ENCODE measurements around the gene SETBP1. TPM values are rescaled to one million over a fixed set of nuclear protein-coding genes. Genes with fewer than 3 reads are reported as not detected.

Gene SETBP1
- total and polyA plus RNA-seq, 2 of the 13 experiments (the other 11 are each of a cell fraction or from before 2014, with no cell fraction given): 0.18 to 0.65 TPM

- TF ChIP-seq HMGXB3 (CRISPR knock-in tag; IDR thresholded peaks at IDR 0.05; ENCODE audit: borderline replicate concordance): no peak
Observed at GRCh38 chr18:44697315-44697714, 16.6 kb downstream of the SETBP1 start (continued).

DNA sequence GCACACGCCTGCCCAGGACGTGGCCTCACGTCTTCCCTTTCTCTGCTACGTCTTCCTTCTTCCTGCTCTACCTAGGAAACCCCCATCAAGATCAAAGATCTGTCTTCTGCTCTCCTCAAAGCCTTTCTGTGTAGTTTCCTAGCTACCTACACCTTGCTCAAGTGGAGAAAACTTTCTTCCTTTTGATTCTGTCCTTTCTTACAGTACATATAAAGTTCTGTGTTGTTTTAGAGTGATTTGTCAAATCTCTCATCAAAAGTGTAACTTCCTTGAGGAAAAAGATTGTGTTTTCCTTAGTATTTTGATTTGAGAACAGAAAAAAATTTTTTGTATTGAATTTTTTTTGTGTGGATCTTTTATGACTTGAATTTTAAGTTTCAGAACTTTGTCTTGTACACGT lies 17.8 kb downstream of the SETBP1 start:
- Histone ChIP-seq H3K36me3 (replicated peaks in 1 of 2; ENCODE audit: control insufficient read depth in 1 of 2, insufficient read depth in 2 of 2, low read length in 2 of 2) (no peaks in the 10 kb centered on the region), H3K27me3 (ENCODE audit: control insufficient read depth in 1 of 2, insufficient read depth in 2 of 2, low read length in 2 of 2) (0 out of 5 replicates have a peak, but pooled peaks cover 0 to 2% of the 10 kb centered on the region in 2 experiments), H3K9ac (ENCODE audit: insufficient read depth, low read depth, low read length) (no peak overlapping the region), H4K20me1 (ENCODE audit: insufficient read depth, low read length) (no peaks in the 10 kb centered on the region), H3K4me2 (ENCODE audit: low read depth, low read length) (no peak overlapping the region), H3K4me1 (ENCODE audit: insufficient read depth, low read length) (peaks cover 9% of the 10 kb centered on the region; the same call in 1 of the 2 replicates), H3K9me3 (ENCODE audit: low read length) (no peaks in the 10 kb centered on the region), H3K79me2 (ENCODE audit: insufficient read depth, low read length) (no peaks in the 10 kb centered on the region), H3K27ac (ENCODE audit: extremely low read length, insufficient read depth, low read length) (no peak overlapping the region), H3K4me3 (replicated peaks in 1 of 3; ENCODE audit: insufficient read depth in 1 of 3, low read depth in 2 of 3, low read length in 3 of 3) (no peak overlapping the region), H2AFZ (ENCODE audit: low read length) (no peak overlapping the region)
- intact Hi-C loops (cut with micrococcal nuclease; ENCODE audit: unreplicated experiment): loop anchor here (10.0 kb wide), 1 partner anchor 56 kb away; no protein-coding TSS in a partner anchor
- POLR2A ChIA-PET: no interaction called here
- WGBS (ENCODE audit: low lambda C conversion rate): 46% methylated on average over 5 of the region's 5 CpGs
- no TSS peak for BruUV-seq (replicated peaks)
- FAIRE-seq (no peak), ATAC-seq (no peak), DNase-seq (ENCODE audit: low spot score) (no peak)
- CTCF ChIA-PET (ENCODE audit: low intra/inter-chr PET ratio, low total read pairs): no interaction called here
- in situ Hi-C loops (cut with HindIII; ENCODE audit: extremely low pct_ligation_motif_present, low pct_unique_long_range_greater_than_20kb): loop anchor here (25.0 kb wide), 2 partner anchors 89 to 514 kb away; no protein-coding TSS in a partner anchor
- TF ChIP-seq ZMAT3 (CRISPR knock-in tag; conservative IDR thresholded peaks at IDR 0.05): no peak
- no peak for TF ChIP-seq ZNF326 (CRISPR knock-in tag; IDR thresholded peaks at IDR 0.05; ENCODE audit: borderline replicate concordance)
- TF ChIP-seq ZNF484 (CRISPR knock-in tag; IDR thresholded peaks at IDR 0.05; ENCODE audit: borderline replicate concordance, low read depth): no peak
- no peak for TF ChIP-seq ZBTB2 (CRISPR knock-in tag; IDR thresholded peaks at IDR 0.05; ENCODE audit: low read depth)
- no peak for TF ChIP-seq ZFP37 (CRISPR knock-in tag; IDR thresholded peaks at IDR 0.05; ENCODE audit: borderline replicate concordance)
- no peak for TF ChIP-seq TMF1 (CRISPR knock-in tag; IDR thresholded peaks at IDR 0.05; ENCODE audit: low read depth)
- TF ChIP-seq, protein P1, sequence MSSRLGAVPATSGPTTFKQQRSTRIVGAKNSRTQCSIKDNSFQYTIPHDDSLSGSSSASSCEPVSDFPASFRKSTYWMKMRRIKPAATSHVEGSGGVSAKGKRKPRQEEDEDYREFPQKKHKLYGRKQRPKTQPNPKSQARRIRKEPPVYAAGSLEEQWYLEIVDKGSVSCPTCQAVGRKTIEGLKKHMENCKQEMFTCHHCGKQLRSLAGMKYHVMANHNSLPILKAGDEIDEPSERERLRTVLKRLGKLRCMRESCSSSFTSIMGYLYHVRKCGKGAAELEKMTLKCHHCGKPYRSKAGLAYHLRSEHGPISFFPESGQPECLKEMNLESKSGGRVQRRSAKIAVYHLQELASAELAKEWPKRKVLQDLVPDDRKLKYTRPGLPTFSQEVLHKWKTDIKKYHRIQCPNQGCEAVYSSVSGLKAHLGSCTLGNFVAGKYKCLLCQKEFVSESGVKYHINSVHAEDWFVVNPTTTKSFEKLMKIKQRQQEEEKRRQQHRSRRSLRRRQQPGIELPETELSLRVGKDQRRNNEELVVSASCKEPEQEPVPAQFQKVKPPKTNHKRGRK (CRISPR knock-in tag; IDR thresholded peaks at IDR 0.05): no peak
- TF ChIP-seq ZNF83 (CRISPR knock-in tag; IDR thresholded peaks at IDR 0.05; ENCODE audit: borderline replicate concordance): no peak
- no peak for TF ChIP-seq ATF7-NPFF (CRISPR knock-in tag; IDR thresholded peaks at IDR 0.05; ENCODE audit: low read depth)
- TF ChIP-seq MXD4 (CRISPR knock-in tag; IDR thresholded peaks at IDR 0.05): no peak
- TF ChIP-seq ADNP (CRISPR knock-in tag; IDR thresholded peaks at IDR 0.05): no peak
- TF ChIP-seq GFI1 (CRISPR knock-in tag; IDR thresholded peaks at IDR 0.05; ENCODE audit: borderline replicate concordance): no peak
- no peak for TF ChIP-seq KAT2B (IDR thresholded peaks at IDR 0.05; ENCODE audit: borderline replicate concordance, low read depth, low read length)
